HK-2 (cell line): ENCODE results near the gene CCL18.
A peak's percentile ranks its signal among the peaks of the same experiment; 100 is the strongest.
"Not testable (repeated sequence)": the region's sequence is repeated elsewhere in the genome, so short reads cannot be mapped to it uniquely, and the experiment has no call there.

Source experiments
- DNase-seq: peaks from one replicate; pipeline ENCODE4 v3.0.0-alpha.2; 2018; ENCODE audit not compliant: unreplicated experiment

CCL18 gene

GRCh38 chr17:36071751-36072150 is 7.7 kb downstream of the CCL18 start:
- no peak for DNase-seq

DNA sequence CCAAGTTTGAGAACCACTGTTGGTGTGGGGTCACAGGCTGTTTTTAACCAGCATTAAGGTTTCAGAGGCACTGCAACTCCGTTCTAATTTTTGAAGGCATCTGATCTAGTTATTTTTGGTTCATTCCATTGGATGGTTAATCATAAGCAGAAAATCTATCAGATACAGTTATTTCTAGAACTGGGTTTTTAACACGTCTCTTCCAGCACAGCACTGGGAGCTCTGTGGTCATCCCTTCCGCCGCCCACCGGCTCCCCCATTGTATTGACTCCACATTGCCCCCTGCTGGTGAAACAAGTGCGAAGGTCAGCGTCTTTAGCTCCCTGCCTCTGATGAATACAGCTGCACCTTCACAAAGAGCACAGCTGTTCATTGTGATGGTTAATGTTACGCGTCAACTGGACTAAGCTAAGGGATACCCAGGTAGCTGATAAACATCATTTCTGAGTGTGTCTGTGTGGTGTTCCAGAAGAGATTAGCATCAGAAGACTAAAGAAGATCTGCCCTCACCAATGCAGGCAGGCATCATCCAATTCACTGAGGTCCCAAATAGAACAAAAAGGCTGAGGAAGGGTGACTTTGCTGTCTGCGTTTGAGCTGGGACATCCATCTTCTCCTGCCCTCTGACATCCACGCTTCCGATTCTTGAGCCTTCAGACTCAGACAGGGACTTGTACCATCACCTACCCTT is 8.5 kb downstream of the CCL18 start:
- peak; percentile 13 for DNase-seq

DNA sequence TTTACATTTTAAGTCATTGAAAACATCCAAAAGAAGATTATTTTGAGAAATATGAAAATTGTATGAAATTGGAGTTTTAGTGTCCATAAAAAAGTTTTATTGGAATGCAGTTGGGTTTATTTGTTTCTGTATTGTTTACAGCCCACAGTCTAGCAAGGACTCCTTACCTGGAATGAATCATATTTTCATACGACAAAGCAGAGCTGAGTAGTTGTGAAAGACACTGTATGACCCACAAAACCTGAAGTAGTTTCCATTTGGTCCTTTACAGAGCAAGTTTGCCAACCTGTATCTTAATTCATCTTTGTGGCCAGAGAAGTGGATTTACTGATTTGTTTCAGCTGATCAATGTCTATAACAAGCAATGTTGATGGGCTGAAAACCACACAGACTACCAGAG is 10.3 kb downstream of the CCL18 start:
- no peak for DNase-seq

- DNase-seq: not testable (repeated sequence)
Observed at GRCh38 chr17:36081681-36082471, 17.8 kb downstream of the CCL18 start.

DNA sequence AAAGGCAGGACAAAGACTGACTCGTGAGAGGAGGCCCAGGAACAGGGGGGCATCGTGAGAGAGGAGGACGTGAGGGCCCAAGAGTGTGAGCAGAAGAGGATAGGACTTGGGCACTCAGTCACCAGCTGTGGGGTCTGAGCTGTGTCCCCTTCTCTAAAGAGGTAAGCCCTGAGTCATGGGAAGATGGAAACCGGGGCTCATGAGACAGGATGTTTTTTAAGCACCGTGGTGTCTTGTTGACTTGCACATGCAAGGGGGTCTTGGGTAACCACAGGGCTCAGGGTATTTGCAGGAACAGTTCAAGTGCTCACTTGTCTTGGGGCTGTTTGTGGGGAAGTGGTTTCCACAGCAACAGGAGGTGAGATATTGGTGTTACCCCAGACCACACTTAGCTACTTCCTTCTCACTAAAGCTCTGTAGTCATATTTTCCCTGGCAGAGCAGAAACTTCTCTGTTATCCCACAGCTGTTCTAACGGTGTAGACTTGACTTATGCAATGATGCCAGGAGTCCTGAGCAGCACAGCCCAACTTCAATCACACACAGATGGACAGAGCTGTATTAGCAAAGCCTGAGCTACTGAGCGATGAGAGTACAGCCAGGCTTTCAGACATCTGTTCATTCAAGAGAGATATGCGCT is 18.5 kb downstream of the CCL18 start:
- DNase-seq: not testable (repeated sequence)

GRCh38 chr17:36083691-36084090 is 19.6 kb downstream of the CCL18 start:
- not testable (repeated sequence) for DNase-seq

DNA sequence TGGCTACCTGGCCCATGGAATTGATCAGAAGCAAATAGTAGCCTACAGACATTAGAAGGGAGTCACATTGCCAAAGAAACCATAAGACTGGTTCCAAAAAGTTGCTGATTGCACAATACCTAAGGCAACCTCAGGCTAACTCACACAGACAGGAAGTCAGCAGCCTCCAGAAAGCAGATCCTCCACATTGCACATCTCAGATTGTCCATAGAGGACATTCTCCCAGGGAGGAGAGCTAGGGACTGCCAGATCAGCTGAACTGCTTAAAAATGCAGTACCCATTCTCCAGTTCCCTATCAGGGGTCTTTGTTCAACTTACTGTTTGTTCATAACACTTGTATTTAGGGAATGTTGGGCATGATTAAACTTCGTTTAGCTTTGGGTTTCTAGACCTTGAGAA is 21.7 kb downstream of the CCL18 start:
- DNase-seq: no peak

DNA sequence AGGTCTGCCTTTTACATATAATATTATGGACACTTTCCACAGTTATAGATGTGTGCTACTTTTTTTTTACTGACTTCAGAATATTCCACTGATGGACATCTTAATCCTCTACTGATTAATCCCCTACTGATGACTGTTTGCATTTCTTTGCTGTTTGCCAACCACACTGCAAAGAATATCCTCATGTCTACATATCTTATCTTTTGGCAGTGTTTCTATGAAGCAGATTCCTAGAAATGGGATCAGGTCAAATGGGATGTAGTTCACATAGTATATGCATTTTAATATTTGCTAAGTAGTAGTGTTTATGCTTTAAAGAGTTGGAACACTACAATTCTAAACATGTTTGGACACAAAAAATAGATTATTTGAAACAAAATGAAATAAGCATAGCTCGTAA is 22.7 kb downstream of the CCL18 start:
- DNase-seq: no peak

- not testable (repeated sequence) for DNase-seq
Observed at GRCh38 chr17:36087471-36087870, 23.4 kb downstream of the CCL18 start.

DNA sequence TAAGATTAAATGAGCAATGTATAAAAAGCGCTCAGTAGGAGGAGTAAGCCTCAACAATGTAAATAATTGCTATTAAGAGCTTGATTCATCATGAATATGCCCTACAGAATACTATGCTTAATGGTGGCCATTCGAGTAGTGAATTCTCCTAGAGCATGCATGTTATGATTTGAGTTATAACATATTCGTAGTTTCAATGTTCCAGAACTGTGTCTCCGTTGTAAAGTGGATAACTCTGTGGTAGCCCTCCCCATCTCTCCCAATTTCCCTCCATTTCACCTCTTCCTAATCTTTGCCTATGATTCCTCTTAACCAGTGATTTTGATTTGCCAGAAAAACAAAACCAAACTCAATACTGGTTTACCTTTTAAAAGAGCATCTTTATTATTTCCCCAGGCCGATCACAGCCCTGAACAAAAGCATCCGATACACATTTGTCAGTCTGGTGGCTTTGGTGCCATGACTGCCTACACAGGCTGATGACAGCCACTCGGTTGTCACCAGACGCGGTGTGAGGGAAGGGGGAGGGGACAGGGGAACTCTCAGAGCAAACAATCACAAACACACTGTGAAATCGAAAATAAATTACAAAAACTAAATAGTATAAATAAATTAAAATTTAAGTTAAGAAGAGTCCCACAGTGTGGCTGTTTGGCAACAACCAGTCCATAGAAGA is 24.0 kb downstream of the CCL18 start:
- not testable (repeated sequence) for DNase-seq

DNA sequence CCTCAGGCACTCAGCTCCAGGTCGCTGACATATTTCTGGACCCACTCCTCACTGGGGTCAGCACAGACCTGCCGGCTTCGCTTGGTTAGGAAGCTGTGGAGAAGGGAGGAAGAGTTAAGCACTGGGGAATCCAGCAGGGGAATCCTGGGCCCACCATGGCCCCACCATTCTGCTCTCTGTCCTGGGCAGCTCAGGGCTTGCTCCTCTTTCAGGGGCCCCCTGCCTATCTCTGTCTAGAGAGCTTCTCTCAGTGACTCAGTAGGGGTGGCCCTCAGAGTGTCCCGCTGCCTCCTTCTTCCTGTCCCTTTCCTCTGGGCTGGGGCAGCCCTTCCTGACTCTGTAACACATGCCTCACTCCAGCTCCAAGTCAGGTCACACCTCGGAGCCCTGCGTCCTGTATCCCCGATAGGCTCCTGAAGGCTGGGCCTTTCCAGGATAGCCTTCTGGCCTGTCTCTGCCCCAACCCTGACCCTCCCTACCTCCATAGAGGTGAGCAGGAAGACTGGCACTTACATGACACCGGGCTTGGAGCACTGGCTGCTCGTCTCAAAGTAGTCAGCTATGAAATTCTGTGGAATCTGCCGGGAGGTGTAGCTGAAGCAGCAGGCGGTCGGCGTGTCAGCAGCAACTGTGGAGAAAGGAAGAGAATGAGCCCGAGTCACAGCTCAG is 24.7 kb downstream of the CCL18 start:
- DNase-seq: no peak

DNA sequence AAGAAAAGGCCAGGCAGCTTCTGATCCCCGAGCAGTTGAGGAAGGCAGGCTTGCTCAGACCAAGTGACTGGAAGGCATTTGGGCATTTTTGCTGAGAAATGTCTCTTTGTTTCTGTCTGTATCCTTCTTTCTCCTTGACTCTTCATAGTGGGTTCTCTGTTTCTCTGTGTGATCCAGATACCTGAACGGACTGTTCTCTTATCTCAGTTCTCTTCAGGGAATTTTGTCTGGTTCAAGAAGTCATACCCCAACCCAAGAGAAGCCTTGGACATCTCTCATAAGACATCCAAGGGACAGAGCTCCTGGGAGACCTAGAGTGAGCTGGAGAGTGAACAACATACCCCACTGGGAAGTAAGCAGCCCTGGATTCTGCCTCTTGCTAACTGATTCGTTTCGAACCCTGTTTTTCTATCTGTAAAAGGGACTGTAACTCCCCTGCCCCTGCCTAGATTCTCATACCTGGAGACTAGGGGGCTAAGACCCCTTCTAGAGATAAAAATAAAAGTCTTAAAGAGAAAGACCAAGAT is 25.3 kb downstream of the CCL18 start:
- no peak for DNase-seq

- DNase-seq: no peak
Observed at GRCh38 chr17:36089888-36090836, 26.1 kb downstream of the CCL18 start, which contains the start of gene CCL3. Gene CCL3 (minus strand): TSS chr17:36090143. CDS start chr17:36090058, 85 bp downstream.

- no peak for DNase-seq
Observed at GRCh38 chr17:36092230-36092629, 28.2 kb downstream of the CCL18 start.

DNA sequence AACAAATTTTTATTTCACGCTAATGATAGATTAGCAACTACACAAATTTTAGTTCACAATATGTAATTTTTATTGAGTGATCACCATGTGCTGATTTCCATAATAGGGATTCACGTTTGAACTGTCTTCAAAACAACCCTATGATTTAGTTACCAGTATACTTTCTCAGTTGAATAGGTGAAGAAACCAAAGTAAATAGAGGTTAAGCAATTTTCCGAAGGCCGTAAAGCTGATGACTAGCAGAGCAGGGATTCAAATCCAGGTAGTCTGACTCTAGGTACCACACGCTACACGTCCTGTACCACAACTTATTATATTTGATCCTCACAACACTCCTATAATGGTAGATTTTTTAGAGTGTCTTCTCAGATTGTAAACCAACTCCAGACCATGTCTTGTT is 28.6 kb downstream of the CCL18 start:
- DNase-seq: not testable (repeated sequence)

GRCh38 chr17:36094232-36094631 is 30.2 kb downstream of the CCL18 start:
- DNase-seq: no peak

- no peak for DNase-seq
Observed at GRCh38 chr17:36094746-36095145, 30.7 kb downstream of the CCL18 start.

- no peak for DNase-seq
Observed at GRCh38 chr17:36095992-36096391, 31.9 kb downstream of the CCL18 start.

- not testable (repeated sequence) for DNase-seq
Observed at GRCh38 chr17:36099004-36099403, 34.9 kb downstream of the CCL18 start.

- not testable (repeated sequence) for DNase-seq
Observed at GRCh38 chr17:36103401-36103975, 39.4 kb downstream of the CCL18 start, which contains the start of gene CCL4. Gene CCL4 (plus strand): TSS chr17:36103827. CDS start chr17:36103906, 79 bp downstream.
